Keratinocyte (primary cell): Measurements from ENCODE around the gene TRIP12. TPM values are rescaled to one million over a fixed set of nuclear protein-coding genes. Genes with fewer than 3 reads are reported as not detected.

Source experiments
- DNase-seq: peaks from one replicate; pipeline ENCODE4 v3.0.0-alpha.2; 2011; ENCODE audit warnings: low read depth, missing footprints, low spot score
- FAIRE-seq: peaks from 2 replicates; lab custom pipeline; 2011; peaks lifted over from hg19 to GRCh38; lab: Jason Lieb, UNC
- H2AFZ ChIP-seq: 2 replicates; pipeline ENCODE4 v1.6.0; 2012; ENCODE audit warnings: low read length, control low read depth, inconsistent platforms; ENCODE audit not compliant: control insufficient read depth
- H3K27ac ChIP-seq: 2 replicates; pipeline ENCODE4 v1.5.1; 2011; ENCODE audit warnings: low read length; ENCODE audit not compliant: control insufficient read depth, insufficient read depth
- H3K27me3 ChIP-seq: 3 replicates; pipeline ENCODE4 v1.6.0; 2011; ENCODE audit warnings: low read length; ENCODE audit not compliant: control insufficient read depth, insufficient read depth; ENCODE audit errors: extremely low read depth
- H3K36me3 ChIP-seq, 2 experiments: 2 replicates in 1 of 2; 3 replicates in 1 of 2; pipeline ENCODE4 v1.5.1; 2011; ENCODE audit warnings: low read length in 2 of 2, mild to moderate bottlenecking in 1 of 2; ENCODE audit not compliant: control insufficient read depth in 2 of 2, insufficient read depth in 2 of 2; ENCODE audit errors: extremely low read depth in 1 of 2
- H3K4me1 ChIP-seq: 3 replicates; pipeline ENCODE4 v1.5.1; 2011; ENCODE audit warnings: low read length; ENCODE audit not compliant: control insufficient read depth, insufficient read depth; ENCODE audit errors: extremely low read depth
- H3K4me2 ChIP-seq: 3 replicates; pipeline ENCODE4 v1.6.0; 2011; ENCODE audit warnings: low read depth, low read length; ENCODE audit not compliant: control insufficient read depth, insufficient read depth; ENCODE audit errors: extremely low read depth
- H3K4me3 ChIP-seq, 3 experiments: fragments of 200-600 bp in 1 of 3; sonication (generic) in 1 of 3; 2 replicates in 2 of 3; 3 replicates in 1 of 3; pipeline ENCODE4 v1.5.1; 2011 to 2016; ENCODE audit warnings: low read length in 3 of 3, mild to moderate bottlenecking in 3 of 3, control low read depth in 2 of 3, inconsistent platforms in 1 of 3, low read depth in 1 of 3, mixed read lengths in 1 of 3, mixed run types in 1 of 3, moderate library complexity in 1 of 3; ENCODE audit not compliant: control insufficient read depth in 2 of 3, insufficient read depth in 2 of 3; ENCODE audit errors: extremely low read depth in 1 of 3
- H3K79me2 ChIP-seq: 2 replicates; pipeline ENCODE4 v1.6.0; 2012; ENCODE audit warnings: low read length; ENCODE audit not compliant: control insufficient read depth, insufficient read depth
- H3K9ac ChIP-seq: 3 replicates; pipeline ENCODE4 v1.6.0; 2011; ENCODE audit warnings: low read length; ENCODE audit not compliant: control insufficient read depth, insufficient read depth; ENCODE audit errors: extremely low read depth
- H3K9me1 ChIP-seq: 3 replicates; pipeline ENCODE4 v1.6.0; 2011; ENCODE audit warnings: low read length; ENCODE audit not compliant: control insufficient read depth, insufficient read depth; ENCODE audit errors: extremely low read depth
- H3K9me3 ChIP-seq: 2 replicates; pipeline ENCODE4 v1.5.1; 2012; ENCODE audit warnings: low read depth, low read length; ENCODE audit not compliant: control insufficient read depth
- H4K20me1 ChIP-seq: 3 replicates; pipeline ENCODE4 v1.6.0; 2011; ENCODE audit warnings: low read length; ENCODE audit not compliant: control insufficient read depth, insufficient read depth; ENCODE audit errors: extremely low read depth
- CTCF ChIP-seq, 3 experiments: IDR thresholded peaks in 1 of 3; conservative IDR thresholded peaks in 1 of 3; optimal IDR thresholded peaks in 1 of 3; 2 replicates in 2 of 3; 3 replicates in 1 of 3; pipeline versions ENCODE3 to v1.5.1; 2011; ENCODE audit warnings: low read length in 3 of 3, mild to moderate bottlenecking in 3 of 3, moderate library complexity in 2 of 3, control low read depth in 1 of 3, inconsistent platforms in 1 of 3; ENCODE audit not compliant: insufficient read depth in 2 of 3; ENCODE audit errors: extremely low read depth in 1 of 3
- EZH2 ChIP-seq: IDR thresholded peaks from one replicate; pipeline ENCODE4 v1.6.1; 2012; ENCODE audit warnings: inconsistent platforms, mild to moderate bottlenecking, low read length, moderate library complexity
- dilution Hi-C: fragments of 300-500 bp; cut with MboI; formaldehyde crosslinking; loops from one replicate; pipeline ENCODE4 v1.7.0; 2020; ENCODE audit warnings: low sequenced_read_pairs; ENCODE audit not compliant: extremely low pct_ligation_motif_present
- polyA plus RNA-seq, 5 experiments: library from polyadenylated mRNA; depleted of rRNA in 3 of 5; stranded (reverse) in 3 of 5; stranded (forward) in 1 of 5; unstranded in 1 of 5; fragments of >200 nt; gene quantifications; 1 replicate in 1 of 5; 2 replicates in 3 of 5; 3 replicates in 1 of 5; pipeline versions ENCODE4 v1.2.1 to v1.2.3, GENCODE V29; 2011 to 2012; ENCODE audit warnings: missing spikeins in 2 of 5, low read depth in 1 of 5, low replicate concordance in 1 of 5

TRIP12 gene
- polyA plus RNA-seq, 1 donor (not counting 4 experiments of a cell fraction or from before 2014, with no cell fraction given): 123 TPM

- DNase-seq (no peak), FAIRE-seq (no peak)
- Histone ChIP-seq H3K27me3 (no peaks in the 10 kb centered on the region), H3K79me2 (no peaks in the 10 kb centered on the region), H3K4me2 (no peak overlapping the region), H3K4me3 (no peak overlapping the region), H3K27ac (no peak overlapping the region), H3K36me3 (no peaks in the 10 kb centered on the region), H4K20me1 (no peaks in the 10 kb centered on the region), H2AFZ (no peak overlapping the region), H3K9ac (no peak overlapping the region), H3K4me1 (no peaks in the 10 kb centered on the region), H3K9me3 (no peaks in the 10 kb centered on the region), H3K9me1 (no peaks in the 10 kb centered on the region)
- TF ChIP-seq CTCF (optimal IDR thresholded peaks at IDR 0.05 in 1 of 3, IDR thresholded peaks at IDR 0.05 in 1 of 3, conservative IDR thresholded peaks at IDR 0.05 in 1 of 3; ENCODE audit: extremely low read depth in 1 of 3, insufficient read depth in 2 of 3, low read length in 3 of 3): no peak
- no peak for TF ChIP-seq EZH2
- dilution Hi-C loops: no loop called here
Measured at GRCh38 chr2:229930656-229931055, 8.8 kb upstream of the TRIP12 start.

- H2AFZ ChIP-seq: no peak overlapping the region
- H3K27me3 ChIP-seq: no peaks in the 10 kb centered on the region
- dilution Hi-C loops: no loop called here
- FAIRE-seq: no peak
- no peaks in the 10 kb centered on the region for H3K36me3 ChIP-seq
- H3K4me3 ChIP-seq: no peak overlapping the region
- no peak overlapping the region for H3K4me2 ChIP-seq
- no peaks in the 10 kb centered on the region for H3K9me3 ChIP-seq
- peaks cover 9% of the 10 kb centered on the region for H3K79me2 ChIP-seq
- no peak for TF ChIP-seq EZH2
- no peak for TF ChIP-seq CTCF (optimal IDR thresholded peaks at IDR 0.05 in 1 of 3, IDR thresholded peaks at IDR 0.05 in 1 of 3, conservative IDR thresholded peaks at IDR 0.05 in 1 of 3; ENCODE audit: extremely low read depth in 1 of 3, insufficient read depth in 2 of 3, low read length in 3 of 3)
- no peaks in the 10 kb centered on the region for H3K9me1 ChIP-seq
- DNase-seq: no peak
- H3K9ac ChIP-seq: no peak overlapping the region
- no peaks in the 10 kb centered on the region for H4K20me1 ChIP-seq
- H3K4me1 ChIP-seq: no peaks in the 10 kb centered on the region
- H3K27ac ChIP-seq: no peak overlapping the region
Measured at GRCh38 chr2:229927817-229928321, 6.1 kb upstream of the TRIP12 start.
